ENCODE data around the gene QPCT.

Gene QPCT

GRCh38 chr2:37326866-37327634, 17.4 kb upstream of the QPCT start:
- no peak for DNase-seq (ENCODE audit: low read depth)
- TF ChIP-seq POLR2A (IDR thresholded peaks at IDR 0.05; ENCODE audit: extremely low read depth, insufficient read length) = no peak
- no peak for TF ChIP-seq MYC (IDR thresholded peaks at IDR 0.05; ENCODE audit: low read depth, low read length)
- TF ChIP-seq MAX (IDR thresholded peaks at IDR 0.05; ENCODE audit: low read depth, low read length) = no peak
- TF ChIP-seq CTCF (IDR thresholded peaks at IDR 0.05; ENCODE audit: low read depth, low read length) = no peak
- no peak overlapping the region for H3K4me3 ChIP-seq (ENCODE audit: low read depth, low read length)

GRCh38 chr2:37330681-37331080, 13.7 kb upstream of the QPCT start:
- DNase-seq (ENCODE audit: low read depth) = no peak
- TF ChIP-seq MAX (IDR thresholded peaks at IDR 0.05; ENCODE audit: low read depth, low read length) = no peak
- TF ChIP-seq MYC (IDR thresholded peaks at IDR 0.05; ENCODE audit: low read depth, low read length) = no peak
- TF ChIP-seq POLR2A (IDR thresholded peaks at IDR 0.05; ENCODE audit: extremely low read depth, insufficient read length) = no peak
- no peak for TF ChIP-seq CTCF (IDR thresholded peaks at IDR 0.05; ENCODE audit: low read depth, low read length)
- H3K4me3 ChIP-seq (ENCODE audit: low read depth, low read length) = no peak overlapping the region

GRCh38 chr2:37332560-37332959, 11.9 kb upstream of the QPCT start:
- DNase-seq (ENCODE audit: low read depth) = no peak
- TF ChIP-seq CTCF (IDR thresholded peaks at IDR 0.05; ENCODE audit: low read depth, low read length) (no peak), MAX (IDR thresholded peaks at IDR 0.05; ENCODE audit: low read depth, low read length) (no peak), POLR2A (IDR thresholded peaks at IDR 0.05; ENCODE audit: extremely low read depth, insufficient read length) (no peak), MYC (IDR thresholded peaks at IDR 0.05; ENCODE audit: low read depth, low read length) (no peak)

GRCh38 chr2:37333256-37333655, 11.2 kb upstream of the QPCT start:
- TF ChIP-seq MAX (IDR thresholded peaks at IDR 0.05; ENCODE audit: low read depth, low read length) (no peak), POLR2A (IDR thresholded peaks at IDR 0.05; ENCODE audit: extremely low read depth, insufficient read length) (no peak), MYC (IDR thresholded peaks at IDR 0.05; ENCODE audit: low read depth, low read length) (no peak), CTCF (IDR thresholded peaks at IDR 0.05; ENCODE audit: low read depth, low read length) (no peak)
- H3K4me3 ChIP-seq (ENCODE audit: low read depth, low read length) = no peak overlapping the region
- no peak for DNase-seq (ENCODE audit: low read depth)

More at GRCh38 chr2:37332560-37332959, 11.9 kb upstream of the QPCT start:
- no peak overlapping the region for H3K4me3 ChIP-seq (ENCODE audit: low read depth, low read length)

- DNase-seq (ENCODE audit: low read depth) = no peak
- TF ChIP-seq CTCF (IDR thresholded peaks at IDR 0.05; ENCODE audit: low read depth, low read length) = no peak
- TF ChIP-seq MYC (IDR thresholded peaks at IDR 0.05; ENCODE audit: low read depth, low read length) = no peak
- TF ChIP-seq MAX (IDR thresholded peaks at IDR 0.05; ENCODE audit: low read depth, low read length) = no peak
- no peak for TF ChIP-seq POLR2A (IDR thresholded peaks at IDR 0.05; ENCODE audit: extremely low read depth, insufficient read length)
- no peak overlapping the region for H3K4me3 ChIP-seq (ENCODE audit: low read depth, low read length)
Measured at GRCh38 chr2:37335604-37336003, 8.8 kb upstream of the QPCT start.
